HG02798 (cell line): ENCODE measurements around the gene PTK7.

Source experiments
- ATAC-seq: cut with Tn5 transposase; IDR thresholded peaks from one replicate; pipeline ENCODE4 v1.9.1; 2021; ENCODE audit warnings: mild to moderate bottlenecking; ENCODE audit not compliant: unreplicated experiment, poor library complexity

The PTK7 gene

DNA sequence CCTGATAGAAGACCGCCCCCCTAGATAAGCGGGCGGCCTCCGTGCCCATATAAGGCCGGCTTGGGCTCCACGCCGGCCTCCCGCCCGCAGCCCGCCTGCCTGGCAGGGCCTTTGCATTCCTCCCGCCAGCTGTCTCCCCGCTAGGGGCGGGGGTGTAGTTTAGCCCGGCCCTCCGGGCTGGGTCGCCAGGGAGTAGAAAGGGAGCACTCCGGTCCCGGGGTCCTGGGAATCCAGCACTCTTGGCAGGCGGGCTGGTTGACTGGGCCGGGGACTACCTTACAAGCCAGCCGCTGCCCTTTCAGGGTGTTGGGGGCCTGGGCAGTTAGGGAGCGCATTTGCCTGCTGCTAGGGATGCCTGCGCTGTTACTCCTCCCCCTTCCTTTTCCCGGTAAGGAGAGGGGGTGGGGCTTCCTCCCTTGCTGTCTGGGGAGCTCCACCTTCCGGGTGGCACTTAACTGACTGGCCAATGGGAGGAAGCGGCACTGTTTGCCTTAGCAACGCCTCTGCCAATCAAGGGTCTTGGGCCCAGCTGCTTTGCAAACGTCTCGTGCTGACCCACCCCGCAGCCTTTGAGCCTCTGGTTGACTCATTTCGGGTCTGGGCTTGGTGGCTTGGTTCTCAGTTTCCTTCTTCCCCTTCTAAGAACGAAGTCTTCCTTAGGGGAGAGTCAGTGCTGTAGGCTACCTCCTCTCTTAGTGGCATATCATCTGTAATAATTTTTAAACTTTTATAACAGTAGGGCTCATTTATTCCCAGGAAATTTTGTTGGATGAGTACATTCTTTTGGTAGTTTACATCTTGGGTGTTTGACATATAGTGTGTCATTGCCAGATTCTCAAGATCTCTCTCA is 98.4 kb downstream of the PTK7 start:
- ATAC-seq = peak; percentile 76

GRCh38 chr6:43175676-43176422 is 99.7 kb downstream of the PTK7 start:
- no peak for ATAC-seq

- ATAC-seq = no peak
These were observed 100.3 kb downstream of the PTK7 start for GRCh38 chr6:43176423-43176786.

DNA sequence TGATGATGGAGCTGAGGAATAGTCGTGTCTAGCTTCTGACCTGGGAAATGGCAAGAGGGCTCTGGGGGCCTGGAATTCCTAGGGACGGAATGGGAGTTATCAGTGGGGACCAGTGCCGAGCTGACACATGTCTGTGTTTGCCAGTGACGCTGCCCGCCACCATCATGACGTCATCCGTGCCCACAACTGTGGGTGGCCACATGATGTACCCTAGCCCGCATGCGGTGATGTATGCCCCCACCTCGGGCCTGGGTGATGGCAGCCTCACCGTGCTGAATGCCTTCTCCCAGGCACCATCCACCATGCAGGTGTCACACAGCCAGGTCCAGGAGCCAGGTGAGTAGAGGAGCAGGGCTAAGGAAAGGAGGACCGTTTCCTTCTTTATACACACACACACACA is 102.0 kb downstream of the PTK7 start:
- no peak for ATAC-seq

GRCh38 chr6:43178951-43179830 is 103.1 kb downstream of the PTK7 start:
- ATAC-seq = no peak

- no peak for ATAC-seq
These were observed 103.9 kb downstream of the PTK7 start for GRCh38 chr6:43180058-43180457.

- ATAC-seq = no peak
These were observed 104.9 kb downstream of the PTK7 start for GRCh38 chr6:43180985-43181384.

GRCh38 chr6:43181621-43181941 is 105.5 kb downstream of the PTK7 start:
- no peak for ATAC-seq

- peak; percentile 94 for ATAC-seq
These were observed 106.1 kb downstream of the PTK7 start, which contains the start of gene CUL9 for GRCh38 chr6:43181942-43182860. TSS of gene CUL9 (plus strand) at chr6:43182196. CDS start at chr6:43184311, 2,115 bp downstream.

- no peak for ATAC-seq
These were observed 107.3 kb downstream of the PTK7 start for GRCh38 chr6:43183441-43183840.

- ATAC-seq = no peak
These were observed 108.3 kb downstream of the PTK7 start for GRCh38 chr6:43184268-43184985.

DNA sequence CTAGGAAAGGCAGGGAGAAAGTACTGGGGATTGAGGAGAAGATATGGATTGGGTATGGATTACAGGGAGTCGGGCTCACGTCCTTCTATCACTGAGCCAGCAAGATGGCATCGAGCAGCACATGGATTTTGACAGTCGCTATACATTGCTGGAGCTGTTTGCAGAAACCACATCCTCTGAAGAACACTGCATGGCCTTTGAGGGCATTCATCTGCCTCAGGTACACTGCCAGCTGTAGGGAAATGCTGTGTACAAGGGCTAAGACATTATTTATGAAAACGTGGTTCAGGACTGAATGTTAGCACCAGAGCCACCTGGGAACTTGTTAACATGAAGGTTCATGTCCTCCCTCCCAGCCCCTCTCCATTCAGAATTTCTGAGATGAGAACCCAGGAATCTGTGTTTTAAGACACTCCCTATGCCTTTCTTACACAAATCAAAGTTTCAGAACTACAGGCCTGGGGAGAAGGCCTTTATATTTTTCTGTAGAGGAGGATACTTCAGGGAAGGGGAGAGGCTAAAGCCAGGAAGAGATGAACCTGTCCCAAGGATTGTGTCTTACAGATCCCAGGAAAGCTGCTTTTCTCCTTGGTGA is 109.4 kb downstream of the PTK7 start:
- ATAC-seq = no peak

DNA sequence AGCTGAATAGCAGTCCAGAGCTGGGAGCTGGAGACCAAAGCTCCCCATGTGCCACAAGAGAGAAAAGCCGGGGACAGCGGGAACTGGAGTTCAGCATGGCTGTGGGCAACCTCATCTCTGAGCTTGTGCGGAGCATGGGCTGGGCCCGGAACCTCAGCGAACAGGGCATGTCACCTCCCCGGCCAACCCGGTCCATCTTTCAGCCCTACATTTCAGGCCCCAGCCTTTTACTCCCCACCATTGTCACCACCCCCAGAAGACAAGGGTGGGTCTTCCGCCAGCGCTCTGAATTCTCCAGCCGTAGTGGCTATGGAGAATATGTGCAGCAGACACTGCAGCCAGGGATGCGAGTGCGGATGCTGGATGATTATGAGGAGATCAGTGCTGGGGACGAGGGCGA is 109.9 kb downstream of the PTK7 start:
- ATAC-seq = no peak

DNA sequence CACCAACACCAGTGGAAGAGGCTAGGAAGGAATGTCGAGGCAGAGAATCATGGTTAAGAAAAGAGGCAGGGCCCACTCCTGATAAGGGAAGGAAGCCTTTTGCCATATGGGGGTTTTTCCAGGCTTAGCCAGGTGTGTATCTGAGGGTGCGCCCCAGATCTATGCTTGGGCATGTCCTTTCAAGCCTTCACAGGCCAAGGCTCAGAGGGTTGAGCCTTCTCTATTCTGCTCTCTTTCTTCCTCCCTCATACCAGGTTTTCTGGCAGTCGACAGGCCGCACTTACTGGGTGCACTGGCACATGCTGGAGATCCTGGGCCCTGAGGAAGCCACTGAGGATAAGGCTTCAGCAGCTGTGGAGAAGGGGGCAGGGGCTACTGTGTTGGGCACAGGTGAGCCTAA is 110.6 kb downstream of the PTK7 start:
- no peak for ATAC-seq

- no peak for ATAC-seq
These were observed 111.7 kb downstream of the PTK7 start for GRCh38 chr6:43187821-43188220.

DNA sequence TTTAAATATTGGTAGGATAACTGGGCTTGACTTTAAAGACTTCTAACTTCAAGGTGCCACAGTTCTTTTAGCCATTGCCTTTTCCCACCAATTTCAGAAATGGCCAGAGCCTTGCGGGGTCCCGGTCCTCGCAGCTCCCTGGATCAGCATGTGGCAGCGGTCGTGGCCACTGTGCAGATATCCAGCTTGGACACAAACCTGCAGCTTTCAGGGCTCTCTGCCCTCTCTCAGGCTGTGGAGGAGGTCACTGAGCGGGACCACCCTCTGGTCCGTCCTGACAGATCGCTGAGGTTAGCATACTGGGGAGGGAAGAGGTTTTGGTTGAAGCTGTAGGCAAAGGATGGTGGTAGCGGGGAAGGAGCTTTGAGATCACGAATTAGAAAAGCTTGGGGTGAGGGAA is 112.3 kb downstream of the PTK7 start:
- ATAC-seq = no peak

DNA sequence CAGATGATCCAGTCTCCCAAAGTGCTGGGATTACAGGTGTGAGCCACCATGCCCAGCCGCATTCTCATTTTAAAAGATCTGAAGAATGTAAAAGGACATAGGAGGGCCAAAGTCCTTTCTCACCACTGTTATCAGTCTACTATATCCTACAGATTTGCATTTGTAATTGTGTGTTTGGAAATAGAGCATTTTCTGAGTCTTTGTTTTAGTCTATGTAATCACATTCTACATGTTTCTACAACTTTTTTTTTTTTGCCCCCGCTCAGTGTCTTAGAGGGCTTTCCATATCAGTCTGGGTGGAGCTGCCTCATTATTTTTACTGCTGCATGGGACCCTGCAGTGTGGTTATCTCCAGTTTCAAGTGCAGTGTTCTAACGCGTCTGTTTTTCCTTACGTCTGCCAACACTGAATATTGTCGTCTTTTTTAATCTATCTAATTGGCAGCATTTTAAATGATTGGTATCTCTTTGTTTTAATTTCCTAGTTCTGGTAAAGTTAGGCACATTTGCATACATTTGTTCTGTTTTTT is 113.7 kb downstream of the PTK7 start:
- no peak for ATAC-seq

DNA sequence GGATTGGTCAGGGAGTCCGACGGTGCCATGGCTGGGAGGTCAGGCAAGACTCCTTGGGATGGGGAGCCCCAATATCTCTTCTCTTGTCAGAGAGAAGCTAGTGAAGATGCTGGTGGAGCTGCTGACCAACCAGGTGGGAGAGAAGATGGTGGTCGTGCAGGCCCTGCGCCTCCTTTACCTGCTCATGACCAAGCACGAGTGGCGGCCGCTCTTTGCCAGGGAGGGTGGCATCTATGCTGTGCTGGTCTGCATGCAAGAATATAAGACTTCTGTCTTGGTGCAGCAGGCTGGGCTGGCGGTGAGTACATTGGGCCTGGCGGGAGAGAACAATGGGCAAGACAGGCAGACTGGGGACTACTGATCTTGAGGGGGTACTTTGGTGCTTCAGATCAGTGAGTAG is 116.8 kb downstream of the PTK7 start:
- no peak for ATAC-seq

DNA sequence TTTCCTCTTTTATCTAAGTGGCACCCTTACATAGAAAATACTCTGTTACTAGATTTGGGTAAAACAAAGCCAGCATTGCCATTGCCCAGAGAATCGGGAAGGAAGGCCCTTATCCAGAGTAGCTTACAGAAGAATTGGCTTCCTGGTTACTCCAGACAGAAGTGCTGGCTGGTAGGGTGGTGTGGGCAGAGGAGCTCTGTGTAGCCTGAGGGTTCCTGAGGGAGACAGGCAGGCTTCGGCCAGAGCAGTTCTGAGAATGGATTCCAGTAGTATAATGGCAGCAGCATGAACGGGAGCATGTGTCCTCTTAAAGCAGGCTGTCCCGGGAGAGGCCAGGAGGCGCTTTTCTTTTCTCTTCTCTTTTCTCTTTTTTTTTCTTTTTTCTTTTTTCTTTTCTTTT is 117.8 kb downstream of the PTK7 start:
- ATAC-seq = no peak
